Astrocyte (in vitro differentiated cells and primary cell): ENCODE data around the gene COA1. TPM values are rescaled to one million over a fixed set of nuclear protein-coding genes. Genes with fewer than 3 reads are reported as not detected.

Experiments used
- DNase-seq: peaks from one replicate; pipeline ENCODE4 v3.0.0-alpha.2; 2010; ENCODE audit warnings: low read depth
- FAIRE-seq: peaks from 2 replicates; lab custom pipeline; 2011; peaks lifted over from hg19 to GRCh38; lab: Jason Lieb, UNC
- H2AFZ ChIP-seq: 2 replicates; pipeline ENCODE4 v1.6.0; 2012; ENCODE audit warnings: low read depth, low read length, inconsistent platforms
- H3K27ac ChIP-seq: 2 replicates; pipeline ENCODE4 v1.5.1; 2011; ENCODE audit warnings: low read depth, low read length, inconsistent platforms
- H3K27me3 ChIP-seq: 2 replicates; pipeline ENCODE4 v1.6.0; 2011; ENCODE audit warnings: low read length, inconsistent platforms; ENCODE audit not compliant: insufficient read depth
- H3K36me3 ChIP-seq: 2 replicates; pipeline ENCODE4 v1.5.1; 2011; ENCODE audit warnings: low read length, inconsistent platforms; ENCODE audit not compliant: insufficient read depth
- H3K4me1 ChIP-seq: 2 replicates; pipeline ENCODE4 v1.5.1; 2011; ENCODE audit warnings: low read length, inconsistent platforms; ENCODE audit not compliant: insufficient read depth
- H3K4me2 ChIP-seq: 2 replicates; pipeline ENCODE4 v1.6.0; 2012; ENCODE audit warnings: low read length, inconsistent platforms
- H3K4me3 ChIP-seq: 2 replicates; pipeline ENCODE4 v1.5.1; 2011; ENCODE audit warnings: low read depth, mild to moderate bottlenecking, low read length, inconsistent platforms; ENCODE audit not compliant: insufficient read depth
- H3K79me2 ChIP-seq: 2 replicates; pipeline ENCODE4 v1.6.0; 2012; ENCODE audit warnings: mild to moderate bottlenecking, low read length, inconsistent platforms; ENCODE audit not compliant: insufficient read depth
- H3K9ac ChIP-seq: 2 replicates; pipeline ENCODE4 v1.6.0; 2012; ENCODE audit warnings: mild to moderate bottlenecking, low read length, inconsistent platforms
- H3K9me3 ChIP-seq: 2 replicates; pipeline ENCODE4 v1.5.1; 2012; ENCODE audit warnings: low read depth, mild to moderate bottlenecking, low read length, inconsistent platforms; ENCODE audit not compliant: insufficient read depth
- H4K20me1 ChIP-seq: 2 replicates; pipeline ENCODE4 v1.6.0; 2012; ENCODE audit warnings: low read length, inconsistent platforms; ENCODE audit not compliant: insufficient read depth
- H3K27ac Mint-ChIP-seq: one replicate; pipeline ENCODE4 v1.8.0; 2021; ENCODE audit warnings: mild to moderate bottlenecking, mixed read lengths; ENCODE audit not compliant: unreplicated experiment
- H3K27me3 Mint-ChIP-seq: one replicate; pipeline ENCODE4 v1.8.0; 2021; ENCODE audit warnings: low read depth, mixed read lengths; ENCODE audit not compliant: unreplicated experiment
- H3K36me3 Mint-ChIP-seq: one replicate; pipeline ENCODE4 v1.8.0; 2021; ENCODE audit warnings: low read depth, mixed read lengths; ENCODE audit not compliant: unreplicated experiment
- H3K4me1 Mint-ChIP-seq: one replicate; pipeline ENCODE4 v1.8.0; 2021; ENCODE audit warnings: low read depth, mixed read lengths; ENCODE audit not compliant: unreplicated experiment
- H3K4me3 Mint-ChIP-seq: one replicate; pipeline ENCODE4 v1.8.0; 2021; ENCODE audit warnings: mild to moderate bottlenecking, moderate library complexity, mixed read lengths; ENCODE audit not compliant: unreplicated experiment
- H3K9me3 Mint-ChIP-seq: one replicate; pipeline ENCODE4 v1.8.0; 2021; ENCODE audit warnings: mild to moderate bottlenecking, mixed read lengths; ENCODE audit not compliant: unreplicated experiment
- CTCF ChIP-seq: IDR thresholded peaks from 2 replicates; pipeline ENCODE4 v1.5.1; 2011; ENCODE audit warnings: low read depth, mild to moderate bottlenecking, inconsistent platforms, low read length, moderate library complexity; ENCODE audit not compliant: insufficient read depth
- EZH2 ChIP-seq: IDR thresholded peaks from 2 replicates; pipeline ENCODE4 v1.6.1; 2012; ENCODE audit warnings: mild to moderate bottlenecking, low read length, inconsistent platforms; ENCODE audit not compliant: insufficient read depth
- total RNA-seq: library from RNA; stranded (reverse); gene quantifications from 2 replicates; pipeline ENCODE4 v1.2.1, GENCODE V29; 2021

COA1 gene
- total RNA-seq, 1 donor from 2014 or later: 47.0 TPM

DNA sequence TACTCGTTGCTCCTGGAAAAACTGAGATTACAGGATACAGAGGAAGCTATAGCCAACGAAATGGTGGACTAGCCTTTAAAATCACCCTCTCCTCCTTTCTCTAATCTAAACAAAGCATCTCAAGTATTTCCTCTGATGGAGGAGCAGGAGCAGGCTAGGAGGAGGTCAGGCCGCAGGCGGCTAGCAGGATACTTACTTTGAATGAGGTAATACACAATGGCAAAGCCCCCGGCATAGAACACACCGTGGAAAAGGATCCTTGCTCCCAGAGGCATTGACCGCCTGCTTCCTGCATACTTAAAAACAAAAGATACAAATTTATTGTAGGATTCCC is 82.0 kb downstream of the COA1 start:
- H3K27me3 ChIP-seq: no peaks in the 10 kb centered on the region
- DNase-seq (peak; percentile 96), FAIRE-seq (no peak)
- H3K4me3 Mint-ChIP-seq: peak overlapping the region; percentile 25
- peak overlapping the region; percentile 72 for H3K4me2 ChIP-seq
- H3K9me3 ChIP-seq: no peaks in the 10 kb centered on the region
- peak overlapping the region; percentile 86 for H3K9ac ChIP-seq
- H4K20me1 ChIP-seq: no peaks in the 10 kb centered on the region
- H3K27me3 Mint-ChIP-seq: no peaks in the 10 kb centered on the region
- H3K36me3 Mint-ChIP-seq: peaks cover 9% of the 10 kb centered on the region
- H3K36me3 ChIP-seq: peaks cover 3% of the 10 kb centered on the region
- peaks cover 30% of the 10 kb centered on the region for H3K79me2 ChIP-seq
- peak overlapping the region; percentile 99 for H3K27ac ChIP-seq
- peaks cover 67% of the 10 kb centered on the region for H3K4me1 ChIP-seq
- TF ChIP-seq EZH2: no peak
- TF ChIP-seq CTCF: no peak
- peak overlapping the region; percentile 96 for H3K27ac Mint-ChIP-seq
- no peaks in the 10 kb centered on the region for H3K9me3 Mint-ChIP-seq
- peaks cover 55% of the 10 kb centered on the region for H3K4me1 Mint-ChIP-seq
- H2AFZ ChIP-seq: no peak overlapping the region
- peak overlapping the region; percentile 35 for H3K4me3 ChIP-seq

GRCh38 chr7:43646603-43647338 is 82.6 kb downstream of the COA1 start:
- H3K9me3 Mint-ChIP-seq: no peaks in the 10 kb centered on the region
- Histone ChIP-seq H2AFZ (no peak overlapping the region), H3K36me3 (peaks cover 3% of the 10 kb centered on the region), H3K4me2 (peak overlapping the region; percentile 72), H3K4me3 (peak overlapping the region; percentile 35), H3K79me2 (peaks cover 24% of the 10 kb centered on the region), H3K27me3 (no peaks in the 10 kb centered on the region), H3K27ac (peak overlapping the region; percentile 99), H3K9me3 (no peaks in the 10 kb centered on the region), H4K20me1 (no peaks in the 10 kb centered on the region), H3K4me1 (peaks cover 64% of the 10 kb centered on the region), H3K9ac (peak overlapping the region; percentile 86)
- H3K4me3 Mint-ChIP-seq: peak overlapping the region; percentile 72
- peaks cover 55% of the 10 kb centered on the region for H3K4me1 Mint-ChIP-seq
- H3K36me3 Mint-ChIP-seq: peaks cover 9% of the 10 kb centered on the region
- peak; percentile 59 for DNase-seq
- TF ChIP-seq EZH2: no peak
- TF ChIP-seq CTCF: no peak
- peak overlapping the region; percentile 96 for H3K27ac Mint-ChIP-seq
- FAIRE-seq: peak; percentile 9
- no peaks in the 10 kb centered on the region for H3K27me3 Mint-ChIP-seq

- Mint-ChIP-seq H3K36me3 (peaks cover 11% of the 10 kb centered on the region), H3K4me1 (peaks cover 50% of the 10 kb centered on the region), H3K27ac (no peak overlapping the region), H3K9me3 (no peaks in the 10 kb centered on the region), H3K4me3 (peak overlapping the region; percentile 34), H3K27me3 (no peaks in the 10 kb centered on the region)
- Histone ChIP-seq H3K4me2 (peak overlapping the region; percentile 72), H3K4me1 (peaks cover 55% of the 10 kb centered on the region), H2AFZ (no peak overlapping the region), H3K36me3 (peaks cover 5% of the 10 kb centered on the region), H3K27ac (peak overlapping the region; percentile 99), H3K9ac (peak overlapping the region; percentile 86), H3K79me2 (peaks cover 32% of the 10 kb centered on the region), H3K27me3 (no peaks in the 10 kb centered on the region), H4K20me1 (no peaks in the 10 kb centered on the region), H3K9me3 (no peaks in the 10 kb centered on the region), H3K4me3 (no peak overlapping the region)
- TF ChIP-seq CTCF: no peak
- TF ChIP-seq EZH2: no peak
- FAIRE-seq: no peak
- DNase-seq: no peak
Measured at GRCh38 chr7:43645699-43646226, 83.6 kb downstream of the COA1 start.
